ENCODE results near the gene SCGB1D1. TPM values are rescaled to one million over a fixed set of nuclear protein-coding genes. Genes with fewer than 3 reads are reported as not detected.

SCGB1D1 gene
- total and polyA plus RNA-seq, 10 of the 15 experiments (the other 5 are each of a cell fraction or from before 2014, with no cell fraction given) = not detected

GRCh38 chr11:62149986-62150886, 39.8 kb upstream of the SCGB1D1 start:
- ChIA-PET SMC1A (ENCODE audit: uncharacterized antibody, unreplicated experiment) (no interaction called here), POLR2A (no interaction called here), CTCF (interaction anchor here (0.9 to 1.3 kb wide), 2 partner anchors 22 to 160 kb away, joined by 3 to 4 read pairs; no protein-coding TSS in a partner anchor), RAD21 (ENCODE audit: unreplicated experiment) (no interaction called here)
- 93% methylated on average over 17 of the region's 17 CpGs for WGBS (ENCODE audit: insufficient coverage, insufficient replicate concordance, low lambda C conversion rate, missing lambda C conversion rate)
- Histone ChIP-seq H3K79me2 (ENCODE audit: control insufficient read depth, insufficient read depth, low read length) (no peaks in the 10 kb centered on the region), H3K4me2 (ENCODE audit: control insufficient read depth, insufficient read depth) (no peak overlapping the region), H2AFZ (ENCODE audit: control insufficient read depth, low read depth, low read length) (no peak overlapping the region), H3K4me3 (no peak overlapping the region), H3K4me1 (ENCODE audit: control insufficient read depth, insufficient read depth, low read length) (no peaks in the 10 kb centered on the region), H4K20me1 (ENCODE audit: control insufficient read depth, insufficient read depth) (no peaks in the 10 kb centered on the region; the same call in none of the 2 replicates), H3K27me3 (replicated peaks in 1 of 2; ENCODE audit: control insufficient read depth in 2 of 2, insufficient read depth in 2 of 2, low read length in 1 of 2) (no peaks in the 10 kb centered on the region), H3K27ac (ENCODE audit: control insufficient read depth, insufficient read depth) (no peak overlapping the region), H3K9ac (ENCODE audit: control insufficient read depth, insufficient read depth, low read length) (no peak overlapping the region), H3K36me3 (ENCODE audit: control insufficient read depth in 2 of 2, insufficient read depth in 2 of 2, low read length in 1 of 2) (peaks cover 50% of the 10 kb centered on the region in 2 experiments), H3K9me3 (replicated peaks; ENCODE audit: control insufficient read depth, insufficient read depth, low read length) (no peaks in the 10 kb centered on the region)
- in situ Hi-C loops (cut with MboI) = no loop called here
- DNase-seq (ENCODE audit: low read depth, low spot score) = no peak
- no peak for FAIRE-seq
- intact Hi-C loops (cut with micrococcal nuclease; ENCODE audit: unreplicated experiment) = no loop called here
- no peak for ATAC-seq
- BruUV-seq (replicated peaks) = no TSS peak
- no peak for TF ChIP-seq TCF12 (IDR thresholded peaks at IDR 0.05; ENCODE audit: low read depth, low read length)
- no peak for TF ChIP-seq GABPA (IDR thresholded peaks at IDR 0.05; ENCODE audit: low read depth)
- TF ChIP-seq HCFC1 (IDR thresholded peaks at IDR 0.05; ENCODE audit: low read length) = no peak
- TF ChIP-seq HDGF (IDR thresholded peaks at IDR 0.05) = no peak
- no peak for TF ChIP-seq TCF7 (IDR thresholded peaks at IDR 0.05; ENCODE audit: borderline replicate concordance)
- no peak for TF ChIP-seq BRCA1 (IDR thresholded peaks at IDR 0.05; ENCODE audit: low read depth, low read length)
- no peak for TF ChIP-seq BMI1 (IDR thresholded peaks at IDR 0.05; ENCODE audit: borderline replicate concordance)
- TF ChIP-seq SPI1 (IDR thresholded peaks at IDR 0.05; ENCODE audit: borderline replicate concordance, insufficient read depth, low read depth, low read length) = no peak
- TF ChIP-seq ZNF24 (IDR thresholded peaks at IDR 0.05) = no peak
- TF ChIP-seq IKZF1 (conservative IDR thresholded peaks at IDR 0.05) = no peak
- TF ChIP-seq CHD2 (IDR thresholded peaks at IDR 0.05; ENCODE audit: borderline replicate concordance, low read depth, low read length) = no peak
- no peak for TF ChIP-seq BCLAF1 (IDR thresholded peaks at IDR 0.05)
- no peak for TF ChIP-seq MAX (IDR thresholded peaks at IDR 0.05; ENCODE audit: low read depth, low read length)
- no peak for TF ChIP-seq RELB (IDR thresholded peaks at IDR 0.05; ENCODE audit: low read depth)
- no peak for TF ChIP-seq ZBTB40 (IDR thresholded peaks at IDR 0.05; ENCODE audit: borderline replicate concordance)

Measured in GM12878 (cell line).